HepG2 (cell line): ENCODE data around the gene LRPPRC.

Experiments
- CEBPB ChIP-seq: IDR thresholded peaks from 2 replicates; pipeline ENCODE4 v1.6.1; 2011; ENCODE audit warnings: low read depth, low read length, improper control_type of control experiment, borderline replicate concordance
- CTCF ChIP-seq: sonication (generic); formaldehyde crosslinking; IDR thresholded peaks from 2 replicates; pipeline ENCODE4 v1.5.0; 2020; ENCODE audit warnings: mild to moderate bottlenecking, missing genetic modification reagents, moderate library complexity
- DMAP1 ChIP-seq: IDR thresholded peaks from 2 replicates; pipeline ENCODE4 v1.6.1; 2016
- ELK4 ChIP-seq: sonication (generic); formaldehyde crosslinking; IDR thresholded peaks from 2 replicates; pipeline ENCODE4 v1.9.0; 2021; ENCODE audit warnings: missing genetic modification reagents, borderline replicate concordance
- EZH2 ChIP-seq: conservative IDR thresholded peaks from 2 replicates; pipeline ENCODE4 v1.6.1; 2012; ENCODE audit warnings: mild to moderate bottlenecking, low read depth, low read length, moderate library complexity
- FOXP1 ChIP-seq, 2 experiments: fragments of 450-650 bp in 1 of 2; IDR thresholded peaks; 2 replicates each; pipeline ENCODE4 v1.6.1; 2017 to 2018; ENCODE audit warnings: antibody characterized with exemption in 1 of 2
- FOXP4 ChIP-seq: sonication (generic); formaldehyde crosslinking; IDR thresholded peaks from 2 replicates; pipeline ENCODE4 v1.4.0; 2020; ENCODE audit warnings: missing genetic modification reagents
- JUN ChIP-seq: sonication (generic); formaldehyde crosslinking; IDR thresholded peaks from 2 replicates; pipeline ENCODE4 v1.4.0; 2020; ENCODE audit warnings: mild to moderate bottlenecking, missing genetic modification reagents
- KDM5A ChIP-seq: fragments of 200-600 bp; sonication (generic); IDR thresholded peaks from 2 replicates; pipeline ENCODE4 v1.7.0; 2018; ENCODE audit warnings: antibody characterized with exemption, mild to moderate bottlenecking, low read length, borderline replicate concordance
- POLR2AphosphoS5 ChIP-seq: IDR thresholded peaks from 2 replicates; pipeline ENCODE4 v1.6.1; 2012; ENCODE audit warnings: low read depth, low read length
- ZFX ChIP-seq: sonication (generic); formaldehyde crosslinking; IDR thresholded peaks from 2 replicates; pipeline ENCODE4 v1.4.0; 2020; ENCODE audit warnings: mild to moderate bottlenecking, low read depth, missing genetic modification reagents, moderate library complexity
- ZMYM2 ChIP-seq: sonication (generic); formaldehyde crosslinking; IDR thresholded peaks from 2 replicates; pipeline ENCODE4 v1.8.0; 2022; ENCODE audit warnings: mild to moderate bottlenecking, missing genetic modification reagents

- no peak for TF ChIP-seq FOXP4
- TF ChIP-seq CEBPB = no peak
- no peak for TF ChIP-seq JUN (CRISPR knock-in tag)
- TF ChIP-seq FOXP1 (IDR thresholded peaks at IDR 0.05) = no peak
- TF ChIP-seq FOXP1 (CRISPR knock-in tag; IDR thresholded peaks at IDR 0.05) = no peak
- no peak for TF ChIP-seq KDM5A
- no peak for TF ChIP-seq CTCF (CRISPR knock-in tag)
- no peak for TF ChIP-seq ZFX (CRISPR knock-in tag)
- TF ChIP-seq ELK4 (CRISPR knock-in tag) = no peak
- TF ChIP-seq EZH2 = no peak
- TF ChIP-seq ZMYM2 (CRISPR knock-in tag) = no peak
- TF ChIP-seq DMAP1 = no peak
- no peak for TF ChIP-seq POLR2AphosphoS5
Observed at GRCh38 chr2:43894743-43895142, 101.0 kb downstream of the LRPPRC start.
